ENCODE measurements around the gene CHAD. TPM values are rescaled to one million over a fixed set of nuclear protein-coding genes. Genes with fewer than 3 reads are reported as not detected.

The CHAD gene
- total RNA-seq, 4 donors from 2014 or later = not detected

GRCh38 chr17:50511058-50511457 lies 42.4 kb upstream of the CHAD start:
- TF ChIP-seq CTCF (IDR thresholded peaks at IDR 0.05; ENCODE audit: low read depth) = no peak

- no peak for TF ChIP-seq CTCF (IDR thresholded peaks at IDR 0.05; ENCODE audit: low read depth)
Measured at GRCh38 chr17:50508573-50509460, 40.1 kb upstream of the CHAD start.

- TF ChIP-seq CTCF (IDR thresholded peaks at IDR 0.05; ENCODE audit: low read depth) = no peak
Measured at GRCh38 chr17:50507871-50508572, 39.3 kb upstream of the CHAD start, which contains the start of gene MYCBPAP. Gene MYCBPAP, plus strand, starts transcription at chr17:50508439. Its CDS starts 236 bp downstream, at chr17:50508675.

GRCh38 chr17:50506298-50506697 lies 37.6 kb upstream of the CHAD start:
- no peak for TF ChIP-seq CTCF (IDR thresholded peaks at IDR 0.05; ENCODE audit: low read depth)

- TF ChIP-seq CTCF (IDR thresholded peaks at IDR 0.05; ENCODE audit: low read depth) = no peak
Measured at GRCh38 chr17:50505591-50506130, 37.0 kb upstream of the CHAD start.

- TF ChIP-seq CTCF (IDR thresholded peaks at IDR 0.05; ENCODE audit: low read depth) = no peak
Measured at GRCh38 chr17:50502301-50502990, 33.8 kb upstream of the CHAD start.
